IPS-15b (cell line): Measurements from ENCODE around the gene FBXO42.
"Not testable (repeated sequence)": the region's sequence is repeated elsewhere in the genome, so short reads cannot be mapped to it uniquely, and the experiment has no call there.

ENCODE experiments used
- H3K27me3 ChIP-seq: one replicate; pipeline ENCODE4 v1.6.1; 2013; ENCODE audit warnings: low read length; ENCODE audit not compliant: control insufficient read depth, insufficient read depth
- H3K36me3 ChIP-seq: one replicate; pipeline ENCODE4 v1.6.1; 2013; ENCODE audit warnings: low read length; ENCODE audit not compliant: control insufficient read depth, insufficient read depth
- H3K4me1 ChIP-seq: one replicate; pipeline ENCODE4 v1.6.1; 2013; ENCODE audit warnings: mild to moderate bottlenecking, low read length; ENCODE audit not compliant: control insufficient read depth, insufficient read depth
- H3K4me3 ChIP-seq: one replicate; pipeline ENCODE4 v1.5.1; 2013; ENCODE audit warnings: low read depth, low read length
- H3K9ac ChIP-seq: one replicate; pipeline ENCODE4 v1.6.1; 2013; ENCODE audit warnings: low read depth, mild to moderate bottlenecking, low read length
- H3K9me3 ChIP-seq: one replicate; pipeline ENCODE4 v1.6.1; 2013; ENCODE audit warnings: mild to moderate bottlenecking, low read length; ENCODE audit not compliant: control insufficient read depth, insufficient read depth

The FBXO42 gene

DNA sequence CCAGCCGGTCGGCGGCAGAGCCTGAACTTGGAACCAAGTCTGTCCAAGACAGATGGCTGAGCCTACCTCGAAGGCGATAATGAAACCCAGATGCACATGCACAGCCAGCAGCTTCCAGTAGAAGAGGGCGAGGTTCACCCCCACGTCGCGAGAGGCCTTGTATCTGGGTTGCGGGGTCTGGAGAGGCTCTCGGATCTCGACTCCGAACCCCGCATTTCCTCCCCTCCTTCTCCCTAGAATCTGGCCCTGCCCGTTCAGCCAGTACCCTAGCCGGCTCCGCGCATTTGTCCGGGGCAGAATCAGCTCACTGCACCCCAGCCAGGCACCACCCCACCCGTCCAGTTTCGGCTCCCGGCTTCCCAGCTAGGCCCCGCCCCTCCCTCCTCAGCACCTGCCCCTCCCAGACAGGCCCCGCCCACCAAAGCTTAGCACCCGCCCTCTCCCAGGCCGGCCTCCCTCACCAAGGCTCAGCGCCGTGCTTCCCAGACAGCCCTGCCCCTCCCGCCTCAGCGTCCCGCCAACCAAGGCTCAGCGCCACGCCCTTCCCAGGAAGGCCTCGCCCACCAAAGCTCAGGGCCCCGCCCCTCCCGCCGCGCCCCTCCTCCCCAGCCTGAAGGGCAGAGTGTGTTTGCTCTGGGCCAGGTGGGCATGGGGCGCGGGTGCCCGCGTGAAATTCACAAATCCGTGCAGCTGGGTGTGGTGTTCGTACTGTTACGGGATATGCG, 135.1 kb downstream of the FBXO42 start:
- no peaks in the 10 kb centered on the region for H3K9me3 ChIP-seq
- H3K9ac ChIP-seq = no peak overlapping the region
- H3K36me3 ChIP-seq = no peaks in the 10 kb centered on the region
- H3K4me3 ChIP-seq = peak overlapping the region; percentile 66
- peaks cover 22% of the 10 kb centered on the region for H3K27me3 ChIP-seq
- peaks cover 10% of the 10 kb centered on the region for H3K4me1 ChIP-seq

DNA sequence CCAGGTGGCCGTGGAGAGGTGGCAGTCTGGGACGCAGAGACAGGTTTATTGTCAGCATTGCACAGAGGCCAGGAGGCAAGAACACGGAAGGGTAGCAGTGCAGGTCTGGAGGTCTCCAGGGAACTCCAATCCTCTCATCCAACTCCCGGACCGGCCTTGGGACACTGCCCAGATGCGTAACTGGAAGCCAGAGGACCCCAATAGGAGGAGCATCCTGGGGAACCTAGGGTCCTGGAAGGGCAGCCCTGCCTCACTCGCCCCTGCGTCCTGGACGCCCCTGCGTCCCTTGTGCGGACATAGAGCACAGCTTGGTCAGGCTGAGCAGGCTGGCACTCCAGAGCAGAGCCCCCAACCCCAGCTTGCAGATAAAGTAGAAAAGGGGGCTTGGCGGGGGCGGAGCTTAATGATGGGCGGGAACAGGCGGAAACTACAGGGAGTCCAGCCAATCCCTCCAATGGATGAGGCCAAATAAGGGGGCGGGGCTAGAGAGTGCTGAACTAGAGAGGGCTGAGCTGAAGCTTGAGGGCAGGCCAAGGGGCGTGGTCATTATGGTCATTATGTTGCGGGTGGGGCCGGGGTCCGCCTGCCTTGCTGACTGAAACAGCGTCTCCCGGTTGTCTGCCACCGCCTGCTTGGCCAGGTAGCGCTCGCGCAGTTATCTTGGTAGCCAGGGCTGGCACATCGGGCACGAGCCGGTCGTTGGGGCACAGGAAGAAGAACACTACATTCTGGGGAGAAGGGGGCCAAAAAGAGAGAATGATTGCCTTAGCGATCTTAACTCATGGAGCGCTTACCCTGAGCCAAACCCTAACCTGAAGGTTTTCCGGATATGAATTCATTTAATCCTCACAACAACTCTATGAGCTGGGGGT, 136.2 kb downstream of the FBXO42 start:
- H3K27me3 ChIP-seq = peaks cover 18% of the 10 kb centered on the region
- H3K9ac ChIP-seq = no peak overlapping the region
- no peaks in the 10 kb centered on the region for H3K9me3 ChIP-seq
- H3K4me1 ChIP-seq = peaks cover 15% of the 10 kb centered on the region
- H3K36me3 ChIP-seq = no peaks in the 10 kb centered on the region
- H3K4me3 ChIP-seq = peak overlapping the region; percentile 60

DNA sequence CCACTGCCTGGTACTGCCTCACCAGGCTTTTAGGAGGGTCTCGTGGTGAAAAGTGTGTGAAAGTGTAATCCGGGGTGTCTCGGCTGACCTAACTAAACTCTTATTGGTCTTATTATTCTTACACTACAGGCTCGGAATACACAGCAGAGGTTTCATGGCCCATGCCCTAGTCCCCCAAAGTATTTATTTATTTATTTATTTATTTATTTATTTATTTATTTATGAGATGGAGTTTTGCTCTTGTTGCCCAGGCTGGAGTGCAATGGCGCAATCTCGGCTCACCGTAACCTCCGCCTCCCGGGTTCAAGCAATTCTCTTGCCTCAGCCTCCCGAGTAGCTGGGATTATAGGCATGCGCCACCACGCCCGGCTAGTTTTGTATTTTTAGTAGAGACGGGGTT, 137.0 kb downstream of the FBXO42 start:
- not testable (repeated sequence) for H3K9me3 ChIP-seq, H3K36me3 ChIP-seq, H3K4me3 ChIP-seq, H3K9ac ChIP-seq
- H3K4me1 ChIP-seq = peaks cover 15% of the 10 kb centered on the region
- peaks cover 17% of the 10 kb centered on the region for H3K27me3 ChIP-seq

DNA sequence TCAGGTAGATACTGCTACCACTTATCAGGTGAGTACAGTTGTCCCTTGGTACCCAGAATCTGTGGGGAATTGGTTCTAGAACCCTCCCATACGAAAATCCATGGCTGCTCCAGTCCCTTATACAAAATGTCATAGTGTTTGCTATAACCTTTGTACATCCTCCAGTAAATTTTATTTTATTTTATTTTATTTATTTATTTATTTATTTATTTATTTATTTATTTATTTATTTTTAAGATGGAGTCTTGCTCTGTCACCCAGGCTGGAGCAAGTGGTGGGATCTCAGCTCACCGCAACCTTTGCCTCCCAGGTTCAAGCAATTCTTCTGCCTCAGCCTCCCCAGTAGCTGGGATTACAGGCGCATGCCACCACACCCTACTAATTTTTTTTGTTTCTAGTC, 138.7 kb downstream of the FBXO42 start:
- not testable (repeated sequence) for H3K36me3 ChIP-seq, H3K4me3 ChIP-seq, H3K9ac ChIP-seq, H3K9me3 ChIP-seq
- H3K4me1 ChIP-seq = peaks cover 15% of the 10 kb centered on the region
- peaks cover 14% of the 10 kb centered on the region for H3K27me3 ChIP-seq

DNA sequence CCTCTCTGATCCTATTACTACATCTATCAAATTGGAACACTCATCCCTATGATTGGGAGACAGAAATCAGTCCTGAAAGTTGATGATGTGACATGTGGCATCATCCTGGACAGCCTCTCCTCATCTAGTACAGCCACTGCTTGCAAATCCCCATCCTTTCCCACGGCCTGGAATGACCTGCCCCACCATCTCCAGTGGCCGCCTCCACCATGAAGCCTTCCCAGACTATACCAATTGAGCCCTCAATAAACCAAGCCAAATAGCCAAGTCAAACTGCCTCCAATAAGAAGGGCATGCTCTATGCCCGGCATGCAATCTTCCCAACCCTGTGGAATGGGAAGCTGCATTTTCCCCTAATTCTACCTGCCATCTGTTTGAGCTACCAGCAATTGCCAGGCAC, 139.3 kb downstream of the FBXO42 start:
- H3K9ac ChIP-seq = no peak overlapping the region
- no peaks in the 10 kb centered on the region for H3K36me3 ChIP-seq
- peaks cover 10% of the 10 kb centered on the region for H3K27me3 ChIP-seq
- peak overlapping the region; percentile 58 for H3K4me3 ChIP-seq
- peaks cover 15% of the 10 kb centered on the region for H3K4me1 ChIP-seq
- no peaks in the 10 kb centered on the region for H3K9me3 ChIP-seq

DNA sequence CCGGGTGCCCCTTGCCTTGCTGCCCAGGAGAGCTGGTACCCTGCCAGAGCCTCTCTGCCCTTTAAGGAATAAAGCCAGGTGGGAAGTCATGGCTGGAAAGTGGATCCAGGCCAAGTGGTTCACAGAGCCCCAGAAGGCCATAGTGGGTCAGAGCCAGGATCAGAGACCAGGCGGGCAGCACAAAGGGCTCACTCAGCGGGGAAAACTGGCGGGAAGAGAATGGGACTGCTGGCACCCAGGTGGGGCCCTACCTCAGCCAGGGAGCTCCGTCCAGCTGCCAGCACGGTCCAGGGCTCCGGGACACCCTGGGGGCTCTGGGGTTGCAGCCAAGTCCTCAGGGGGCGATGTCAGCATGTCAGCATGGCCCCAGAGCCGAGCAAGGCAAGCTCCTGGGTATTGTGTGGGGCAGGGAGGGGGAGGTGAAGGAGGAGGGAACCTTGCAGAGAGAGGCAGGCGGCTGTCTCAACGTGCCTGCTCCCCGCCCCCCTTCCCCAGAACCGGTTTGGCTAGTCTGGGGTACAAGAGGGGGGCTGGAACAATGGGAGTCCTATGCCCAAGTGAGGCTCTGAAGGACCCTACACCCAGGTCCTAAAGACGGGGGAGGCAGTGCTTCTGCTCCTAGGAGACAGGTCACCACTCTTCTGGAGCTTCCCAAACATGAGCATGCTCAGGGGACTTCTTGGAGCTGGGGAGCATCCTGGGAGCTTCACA, 139.9 kb downstream of the FBXO42 start, which contains the start of gene ARHGEF19:
TSS of gene ARHGEF19 (minus strand) at position 402 of the 711 bp plus-strand sequence. CDS start 3,598 bp downstream, outside the sequence.
- Histone ChIP-seq H3K9me3 (no peaks in the 10 kb centered on the region), H3K4me3 (peak within 1 kb of the TSS; percentile 58), H3K36me3 (no peaks in the 10 kb centered on the region), H3K4me1 (peaks cover 15% of the 10 kb centered on the region), H3K9ac (peak within 1 kb of the TSS; percentile 54), H3K27me3 (peaks cover 10% of the 10 kb centered on the region)

DNA sequence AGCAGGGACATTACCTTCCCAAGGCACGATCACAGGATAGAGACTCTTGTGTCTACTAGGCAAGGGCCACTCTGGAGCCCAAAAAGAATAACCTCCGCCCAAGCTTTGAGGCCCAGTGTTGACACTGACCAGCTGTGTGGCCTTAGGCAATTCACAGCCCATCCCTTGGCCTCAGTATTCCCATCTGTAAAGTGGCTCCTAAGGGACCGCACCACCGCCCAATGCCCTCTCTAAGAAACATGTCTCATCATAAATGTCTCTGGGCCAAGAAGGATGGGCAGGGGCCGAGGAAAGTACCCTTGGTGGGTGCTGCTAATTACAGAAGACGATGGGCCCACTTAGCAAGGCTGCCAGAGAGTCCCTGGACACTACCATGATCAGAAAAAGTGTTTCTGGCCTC, 140.5 kb downstream of the FBXO42 start:
- Histone ChIP-seq H3K36me3 (no peaks in the 10 kb centered on the region), H3K4me1 (peaks cover 15% of the 10 kb centered on the region), H3K9me3 (no peaks in the 10 kb centered on the region), H3K27me3 (peaks cover 7% of the 10 kb centered on the region), H3K4me3 (peak overlapping the region; percentile 58), H3K9ac (peak overlapping the region; percentile 54)

DNA sequence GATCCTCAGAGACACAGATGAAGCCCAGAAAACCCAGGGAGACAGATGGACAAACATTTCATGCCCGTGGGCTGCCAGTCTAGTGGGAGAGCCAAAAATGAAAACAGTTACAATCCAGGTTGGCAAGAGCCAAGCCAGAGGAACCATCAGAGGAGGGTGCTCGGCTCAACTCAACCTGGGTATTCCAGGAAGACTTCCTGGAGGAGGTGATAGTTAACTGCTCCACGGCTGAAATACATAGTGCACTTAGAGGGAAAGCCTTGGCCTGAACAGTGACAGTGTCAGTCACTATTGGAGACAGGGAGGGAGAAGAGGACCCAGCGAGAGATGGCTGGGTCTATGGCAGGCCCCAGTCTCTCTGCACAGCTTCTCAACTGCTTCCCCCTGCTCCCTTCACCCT, 141.7 kb downstream of the FBXO42 start:
- H3K27me3 ChIP-seq = peaks cover 2% of the 10 kb centered on the region
- H3K36me3 ChIP-seq = no peaks in the 10 kb centered on the region
- H3K9ac ChIP-seq = no peak overlapping the region
- no peak overlapping the region for H3K4me3 ChIP-seq
- H3K4me1 ChIP-seq = peaks cover 15% of the 10 kb centered on the region
- no peaks in the 10 kb centered on the region for H3K9me3 ChIP-seq

DNA sequence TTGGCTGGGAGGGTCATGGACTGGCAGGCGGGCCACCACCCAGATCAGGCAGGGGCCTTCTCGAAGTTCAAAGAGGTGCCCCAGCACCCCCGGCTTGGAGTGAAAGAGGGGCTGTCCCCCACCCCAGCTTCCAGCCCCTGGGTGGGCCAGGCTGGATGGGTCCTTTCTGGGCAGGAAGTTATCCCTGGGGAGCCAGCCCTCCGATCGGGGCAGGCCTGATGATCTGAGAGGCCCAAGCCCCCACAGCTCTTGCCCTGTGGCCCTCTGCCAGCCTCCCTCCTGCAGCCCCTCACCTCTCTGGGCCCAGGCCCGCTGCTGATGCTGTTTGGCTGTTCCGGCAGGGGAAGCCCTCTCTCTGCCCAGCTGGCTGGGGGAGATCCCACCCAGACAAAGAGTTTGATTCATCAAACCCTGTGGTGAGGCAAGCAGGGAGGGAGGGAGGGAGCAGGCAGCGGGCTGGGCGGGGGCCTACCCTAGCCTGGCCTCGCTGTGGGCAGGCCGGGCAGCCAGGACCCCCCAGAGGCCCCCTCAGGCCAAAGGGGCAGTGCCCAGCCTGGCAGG, 142.4 kb downstream of the FBXO42 start:
- no peaks in the 10 kb centered on the region for H3K9me3 ChIP-seq
- peaks cover 2% of the 10 kb centered on the region for H3K27me3 ChIP-seq
- no peaks in the 10 kb centered on the region for H3K36me3 ChIP-seq
- no peak overlapping the region for H3K9ac ChIP-seq
- peaks cover 15% of the 10 kb centered on the region for H3K4me1 ChIP-seq
- H3K4me3 ChIP-seq = no peak overlapping the region

DNA sequence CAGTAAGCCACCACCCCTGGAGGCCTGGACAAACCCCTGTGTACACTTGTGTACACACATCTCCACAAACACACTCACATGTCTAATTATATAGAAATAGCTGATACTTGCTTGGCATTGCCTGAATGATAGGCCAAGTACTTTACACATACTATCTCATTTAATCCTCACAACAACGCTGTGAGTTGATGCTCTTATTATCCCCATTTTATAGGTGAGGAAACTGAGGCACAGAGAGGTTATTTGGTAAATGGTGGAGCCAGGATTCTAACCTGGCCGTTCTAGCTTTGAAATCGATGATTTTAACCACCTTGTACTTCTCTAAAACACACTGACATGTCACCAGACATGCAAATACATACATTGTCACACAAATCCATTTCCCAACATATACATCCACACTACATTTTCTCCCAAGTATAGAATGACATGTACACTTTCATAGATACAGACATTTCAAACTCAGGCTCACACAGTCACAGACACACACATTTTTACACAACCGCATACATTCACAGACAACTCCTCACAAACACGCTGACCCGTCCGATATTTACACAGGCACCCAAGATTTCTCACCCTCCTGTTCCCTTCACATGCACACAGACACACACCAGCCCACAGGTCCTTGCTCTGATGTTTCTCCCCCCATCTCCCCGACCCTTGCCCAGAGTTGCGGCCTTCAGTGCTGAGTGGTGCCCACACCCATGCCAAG, 143.0 kb downstream of the FBXO42 start:
- H3K27me3 ChIP-seq = peaks cover 2% of the 10 kb centered on the region
- no peaks in the 10 kb centered on the region for H3K9me3 ChIP-seq
- no peak overlapping the region for H3K4me3 ChIP-seq
- H3K36me3 ChIP-seq = no peaks in the 10 kb centered on the region
- H3K4me1 ChIP-seq = peaks cover 15% of the 10 kb centered on the region
- H3K9ac ChIP-seq = no peak overlapping the region
